Parathyroid adenoma (tissue), 2 donors: ENCODE results near the gene SPG11.

Experiments used
- H2AFZ ChIP-seq: fragments of 300-600 bp; sonication (generic); one replicate; pipeline ENCODE4 v1.7.0; 2017; ENCODE audit warnings: antibody characterized with exemption, mild to moderate bottlenecking
- H3K27ac ChIP-seq: fragments of 300-600 bp; sonication (generic); one replicate; pipeline ENCODE4 v1.7.0; 2017
- H3K27me3 ChIP-seq: fragments of 300-600 bp; sonication (generic); one replicate; pipeline ENCODE4 v1.7.0; 2017; ENCODE audit warnings: low read length; ENCODE audit not compliant: control insufficient read depth, insufficient read depth
- H3K36me3 ChIP-seq: fragments of 300-600 bp; sonication (generic); one replicate; pipeline ENCODE4 v1.7.0; 2017; ENCODE audit warnings: low read length; ENCODE audit not compliant: control insufficient read depth, insufficient read depth
- H3K4me1 ChIP-seq: fragments of 300-600 bp; sonication (generic); one replicate; pipeline ENCODE4 v1.7.0; 2017; ENCODE audit warnings: control low read depth
- H3K4me2 ChIP-seq: fragments of 300-600 bp; sonication (generic); one replicate; pipeline ENCODE4 v1.7.0; 2017; ENCODE audit warnings: low read length
- H3K4me3 ChIP-seq: fragments of 300-600 bp; sonication (generic); one replicate; pipeline ENCODE4 v1.7.0; 2017; ENCODE audit warnings: low read depth, low read length
- H3K79me2 ChIP-seq: fragments of 300-600 bp; sonication (generic); one replicate; pipeline ENCODE4 v1.7.0; 2017; ENCODE audit warnings: control low read depth
- H3K9ac ChIP-seq: fragments of 300-600 bp; sonication (generic); one replicate; pipeline ENCODE4 v1.7.0; 2017; ENCODE audit warnings: mild to moderate bottlenecking
- H3K9me3 ChIP-seq: fragments of 300-600 bp; sonication (generic); one replicate; pipeline ENCODE4 v1.7.0; 2017; ENCODE audit warnings: low read length; ENCODE audit not compliant: control insufficient read depth
- TF ChIP-seq, protein P1 (sequence below): fragments of 300-600 bp; sonication (generic); IDR thresholded peaks from one replicate; pipeline ENCODE4 v1.7.0; 2017; ENCODE audit warnings: antibody characterized with exemption, mild to moderate bottlenecking
- donor health status: primary hyperparathyroidism.

SPG11 gene

DNA sequence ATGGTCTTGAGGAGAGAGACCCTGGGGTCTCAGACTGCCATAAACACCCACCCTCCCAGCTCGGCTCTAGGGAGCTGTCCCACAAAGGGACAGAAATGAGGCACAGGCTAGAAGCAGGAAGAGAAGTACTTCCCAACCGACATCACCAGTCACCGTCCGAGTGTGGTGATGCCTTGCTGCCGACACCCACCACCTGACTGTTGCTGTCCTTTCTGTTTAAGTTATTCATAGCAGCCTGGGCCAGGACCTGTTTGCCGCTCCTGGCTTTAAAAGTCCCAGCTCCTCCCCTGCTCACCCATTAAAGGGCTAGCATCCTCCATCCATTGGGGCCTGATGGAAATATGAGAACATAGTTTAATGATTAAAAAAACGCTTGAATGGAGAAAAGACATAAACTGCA is 13.2 kb upstream of the SPG11 start:
- Histone ChIP-seq H3K36me3 (no peaks in the 10 kb centered on the region), H3K9ac (no peak overlapping the region), H3K79me2 (no peaks in the 10 kb centered on the region), H3K4me1 (no peaks in the 10 kb centered on the region), H3K4me2 (no peak overlapping the region), H2AFZ (no peak overlapping the region), H3K9me3 (no peaks in the 10 kb centered on the region), H3K27ac (no peak overlapping the region), H3K27me3 (no peaks in the 10 kb centered on the region), H3K4me3 (no peak overlapping the region)
- TF ChIP-seq, protein P1, sequence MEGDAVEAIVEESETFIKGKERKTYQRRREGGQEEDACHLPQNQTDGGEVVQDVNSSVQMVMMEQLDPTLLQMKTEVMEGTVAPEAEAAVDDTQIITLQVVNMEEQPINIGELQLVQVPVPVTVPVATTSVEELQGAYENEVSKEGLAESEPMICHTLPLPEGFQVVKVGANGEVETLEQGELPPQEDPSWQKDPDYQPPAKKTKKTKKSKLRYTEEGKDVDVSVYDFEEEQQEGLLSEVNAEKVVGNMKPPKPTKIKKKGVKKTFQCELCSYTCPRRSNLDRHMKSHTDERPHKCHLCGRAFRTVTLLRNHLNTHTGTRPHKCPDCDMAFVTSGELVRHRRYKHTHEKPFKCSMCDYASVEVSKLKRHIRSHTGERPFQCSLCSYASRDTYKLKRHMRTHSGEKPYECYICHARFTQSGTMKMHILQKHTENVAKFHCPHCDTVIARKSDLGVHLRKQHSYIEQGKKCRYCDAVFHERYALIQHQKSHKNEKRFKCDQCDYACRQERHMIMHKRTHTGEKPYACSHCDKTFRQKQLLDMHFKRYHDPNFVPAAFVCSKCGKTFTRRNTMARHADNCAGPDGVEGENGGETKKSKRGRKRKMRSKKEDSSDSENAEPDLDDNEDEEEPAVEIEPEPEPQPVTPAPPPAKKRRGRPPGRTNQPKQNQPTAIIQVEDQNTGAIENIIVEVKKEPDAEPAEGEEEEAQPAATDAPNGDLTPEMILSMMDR: no peak

DNA sequence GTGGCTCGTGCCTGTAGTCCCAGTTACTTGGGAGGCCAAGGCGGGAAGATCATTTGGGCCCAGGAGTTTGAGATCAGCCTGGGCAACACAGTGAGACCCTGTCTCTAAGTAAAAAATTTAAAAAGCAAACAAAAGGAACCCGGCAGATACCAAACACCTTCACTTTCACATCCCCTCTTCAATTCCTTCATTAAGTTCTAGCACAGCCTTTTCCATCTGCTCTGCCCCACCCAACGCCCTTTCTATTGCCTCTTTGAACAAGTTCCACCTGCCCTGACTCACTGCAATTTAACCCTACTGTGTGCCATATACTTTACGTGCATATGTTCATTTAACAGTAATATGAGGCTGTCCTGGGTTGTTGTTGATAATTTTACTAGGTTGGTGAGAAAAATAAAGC is 12.4 kb upstream of the SPG11 start:
- H3K4me3 ChIP-seq: no peak overlapping the region
- H3K27ac ChIP-seq: no peak overlapping the region
- no peak overlapping the region for H3K9ac ChIP-seq
- no peak overlapping the region for H3K4me2 ChIP-seq
- H3K4me1 ChIP-seq: no peaks in the 10 kb centered on the region
- TF ChIP-seq, protein P1: no peak
- H3K36me3 ChIP-seq: no peaks in the 10 kb centered on the region
- H3K27me3 ChIP-seq: no peaks in the 10 kb centered on the region
- H3K79me2 ChIP-seq: no peaks in the 10 kb centered on the region
- no peak overlapping the region for H2AFZ ChIP-seq
- H3K9me3 ChIP-seq: no peaks in the 10 kb centered on the region

DNA sequence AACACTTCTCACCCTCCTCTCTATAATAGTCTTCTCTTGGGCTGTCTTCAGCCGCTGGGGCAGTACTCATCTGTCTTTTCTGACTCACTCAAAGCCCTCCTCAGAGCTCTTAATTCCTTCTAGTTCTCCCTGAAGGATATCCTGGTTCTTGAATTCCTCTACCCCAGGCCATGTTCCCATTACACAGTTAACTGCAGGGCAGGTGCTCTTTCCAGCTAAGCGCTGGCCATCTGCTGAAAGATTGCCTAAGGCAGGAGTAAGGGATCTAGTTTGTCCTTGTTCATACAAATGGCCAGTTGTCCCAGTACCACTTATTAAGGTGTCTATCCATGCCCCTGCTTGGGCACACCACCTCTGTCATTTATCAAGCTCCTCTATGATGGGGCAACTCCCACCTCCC is 10.2 kb upstream of the SPG11 start:
- H3K9me3 ChIP-seq: no peaks in the 10 kb centered on the region
- H3K9ac ChIP-seq: no peak overlapping the region
- TF ChIP-seq, protein P1: no peak
- no peak overlapping the region for H3K27ac ChIP-seq
- no peaks in the 10 kb centered on the region for H3K79me2 ChIP-seq
- no peak overlapping the region for H3K4me2 ChIP-seq
- H3K36me3 ChIP-seq: no peaks in the 10 kb centered on the region
- no peak overlapping the region for H2AFZ ChIP-seq
- no peak overlapping the region for H3K4me3 ChIP-seq
- H3K27me3 ChIP-seq: no peaks in the 10 kb centered on the region
- no peaks in the 10 kb centered on the region for H3K4me1 ChIP-seq

DNA sequence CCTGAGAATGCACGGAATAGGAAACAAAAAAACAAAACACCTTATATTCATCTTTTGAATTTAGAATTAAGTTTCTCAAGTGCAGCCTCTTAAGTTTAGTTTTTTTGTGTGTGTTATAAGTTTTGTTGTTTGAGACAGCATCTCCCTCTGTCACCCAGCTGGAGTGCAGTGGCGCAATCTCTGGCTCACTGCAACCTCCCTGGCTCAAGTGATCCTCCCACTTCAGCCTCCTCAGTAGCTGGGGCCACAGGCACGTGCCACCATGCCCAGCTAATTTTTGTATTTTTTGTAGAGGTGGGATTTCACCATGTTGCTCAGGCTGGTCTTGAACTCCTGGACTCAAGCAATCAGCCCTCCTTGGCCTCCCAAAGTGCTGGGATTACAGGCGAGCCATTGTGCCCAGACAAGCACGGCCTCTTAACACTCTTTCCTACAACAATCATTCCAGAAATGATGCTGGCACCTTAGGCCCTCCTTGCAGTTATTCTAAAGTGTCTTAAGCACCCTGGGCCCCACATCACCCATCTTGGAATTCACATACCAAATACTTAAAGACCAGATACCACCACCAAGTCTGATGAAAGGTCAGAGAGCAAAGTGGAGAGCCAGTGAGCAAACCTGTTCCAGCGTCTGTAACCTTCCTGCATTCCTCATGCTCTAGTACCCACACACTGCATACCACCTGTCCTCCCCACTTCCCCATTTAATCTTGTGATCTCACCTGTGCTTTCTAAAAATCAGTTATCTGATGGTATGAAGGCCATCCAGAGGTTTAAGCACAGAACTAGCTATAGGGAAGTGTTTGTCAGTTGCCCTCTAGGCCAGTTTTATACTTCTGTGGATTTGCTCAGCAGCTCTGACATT is 6.9 kb upstream of the SPG11 start:
- TF ChIP-seq, protein P1: no peak
- H3K27ac ChIP-seq: no peak overlapping the region

DNA sequence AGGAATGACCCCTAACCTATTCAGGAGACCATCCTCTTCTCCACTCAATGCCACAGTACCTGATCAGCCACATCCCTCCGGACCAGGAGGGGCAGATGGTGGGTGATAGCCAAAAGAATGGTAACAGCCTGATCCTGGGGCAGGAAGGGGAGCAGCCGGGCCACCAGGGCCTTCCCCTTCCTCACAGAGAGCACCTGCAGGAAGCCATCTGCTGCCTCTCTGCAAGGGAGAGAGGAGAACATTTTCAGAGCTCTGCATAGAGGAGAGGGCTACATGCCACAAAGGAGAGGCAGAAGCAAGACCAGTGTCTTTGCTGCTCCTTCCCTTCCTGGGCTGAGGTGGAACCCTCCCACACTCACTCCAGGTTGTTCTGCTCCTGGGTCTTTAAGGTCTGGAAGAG is 5.5 kb upstream of the SPG11 start:
- Histone ChIP-seq H3K79me2 (no peaks in the 10 kb centered on the region), H3K4me3 (no peak overlapping the region), H3K27me3 (no peaks in the 10 kb centered on the region), H3K9ac (no peak overlapping the region), H2AFZ (no peak overlapping the region), H3K36me3 (no peaks in the 10 kb centered on the region), H3K9me3 (no peaks in the 10 kb centered on the region), H3K4me2 (no peak overlapping the region), H3K4me1 (no peaks in the 10 kb centered on the region), H3K27ac (no peak overlapping the region)
- TF ChIP-seq, protein P1: no peak

More for the DNA sequence above, 6.9 kb upstream of the SPG11 start:
- no peaks in the 10 kb centered on the region for H3K9me3 ChIP-seq
- no peak overlapping the region for H3K9ac ChIP-seq
- no peaks in the 10 kb centered on the region for H3K36me3 ChIP-seq
- no peak overlapping the region for H3K4me3 ChIP-seq
- H3K4me1 ChIP-seq: no peaks in the 10 kb centered on the region
- no peak overlapping the region for H2AFZ ChIP-seq
- no peaks in the 10 kb centered on the region for H3K27me3 ChIP-seq
- H3K4me2 ChIP-seq: no peak overlapping the region
- H3K79me2 ChIP-seq: no peaks in the 10 kb centered on the region
